ENCODE results near the gene TMBIM6.

Gene TMBIM6

DNA sequence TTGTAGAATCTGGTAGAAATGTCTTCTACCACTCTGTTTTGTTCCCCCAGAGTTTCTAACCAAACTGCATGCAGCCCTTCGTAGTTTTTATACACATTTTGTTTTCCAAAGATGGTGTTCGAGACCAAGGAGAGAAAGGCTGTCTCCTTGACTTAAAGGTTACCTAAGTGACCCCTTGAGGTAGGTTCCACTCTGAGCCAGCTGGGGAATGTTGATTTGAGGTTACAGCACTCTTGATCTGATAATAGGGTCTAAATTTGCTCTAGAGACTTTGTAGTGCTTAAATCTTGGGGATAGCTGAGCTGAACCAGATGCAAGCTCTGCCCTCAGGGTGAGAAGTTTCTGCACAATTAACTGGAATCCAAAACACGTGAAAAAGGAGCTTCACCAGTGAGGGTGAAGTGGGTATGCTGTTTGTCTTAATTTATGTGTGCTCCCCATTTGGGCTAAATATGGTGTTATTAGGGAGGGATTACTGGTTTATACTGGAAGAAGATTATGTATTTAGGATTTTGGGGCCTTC lies 3.1 kb downstream of the TMBIM6 start:
- Histone ChIP-seq H4K20me1 (ENCODE audit: insufficient read depth) (peaks cover 46% of the 10 kb centered on the region), H3K79me2 (ENCODE audit: insufficient read depth, low read depth) (peaks cover 76% of the 10 kb centered on the region), H3K4me1 (ENCODE audit: low read depth, poor library complexity, severe bottlenecking) (peaks cover 64% of the 10 kb centered on the region), H3K4me3 (IDR thresholded peaks at IDR 0.05; ENCODE audit: insufficient read depth, low read depth, low read length) (no peak overlapping the region), H3K4me2 (0 out of 2 replicates have a peak overlapping the region, but pooled peaks have one; percentile 84), H3K27ac (no peak overlapping the region), H3K36me3 (ENCODE audit: insufficient read depth) (0 out of 2 replicates have a peak, but pooled peaks cover 7% of the 10 kb centered on the region), H3K9ac (no peak overlapping the region), H3K27me3 (ENCODE audit: insufficient read depth, low read depth) (no peaks in the 10 kb centered on the region), H2AFZ (ENCODE audit: low read depth) (no peak overlapping the region)
- TF ChIP-seq, protein P1, sequence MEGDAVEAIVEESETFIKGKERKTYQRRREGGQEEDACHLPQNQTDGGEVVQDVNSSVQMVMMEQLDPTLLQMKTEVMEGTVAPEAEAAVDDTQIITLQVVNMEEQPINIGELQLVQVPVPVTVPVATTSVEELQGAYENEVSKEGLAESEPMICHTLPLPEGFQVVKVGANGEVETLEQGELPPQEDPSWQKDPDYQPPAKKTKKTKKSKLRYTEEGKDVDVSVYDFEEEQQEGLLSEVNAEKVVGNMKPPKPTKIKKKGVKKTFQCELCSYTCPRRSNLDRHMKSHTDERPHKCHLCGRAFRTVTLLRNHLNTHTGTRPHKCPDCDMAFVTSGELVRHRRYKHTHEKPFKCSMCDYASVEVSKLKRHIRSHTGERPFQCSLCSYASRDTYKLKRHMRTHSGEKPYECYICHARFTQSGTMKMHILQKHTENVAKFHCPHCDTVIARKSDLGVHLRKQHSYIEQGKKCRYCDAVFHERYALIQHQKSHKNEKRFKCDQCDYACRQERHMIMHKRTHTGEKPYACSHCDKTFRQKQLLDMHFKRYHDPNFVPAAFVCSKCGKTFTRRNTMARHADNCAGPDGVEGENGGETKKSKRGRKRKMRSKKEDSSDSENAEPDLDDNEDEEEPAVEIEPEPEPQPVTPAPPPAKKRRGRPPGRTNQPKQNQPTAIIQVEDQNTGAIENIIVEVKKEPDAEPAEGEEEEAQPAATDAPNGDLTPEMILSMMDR (conservative IDR thresholded peaks at IDR 0.05; ENCODE audit: low read depth, low read length), result no peak

DNA sequence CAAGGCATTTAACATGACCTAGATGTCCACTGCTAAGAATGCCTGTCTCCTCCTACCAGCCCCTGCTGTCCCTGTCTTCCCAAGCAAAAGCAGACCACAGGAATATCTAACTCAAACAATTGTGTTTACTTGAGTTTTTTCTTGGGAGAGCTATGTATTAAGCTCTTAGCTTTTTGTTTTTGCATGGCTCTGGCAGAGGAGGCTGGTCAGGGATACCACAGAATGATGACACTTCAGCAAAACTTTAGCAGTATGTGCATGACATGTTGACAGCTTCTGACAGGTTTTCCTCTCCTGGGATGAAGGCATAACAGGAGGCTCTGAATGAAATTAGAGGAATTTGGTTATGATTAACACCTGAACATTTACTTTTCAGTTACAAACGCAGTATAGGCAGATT lies 6.9 kb downstream of the TMBIM6 start:
- peaks cover 12% of the 10 kb centered on the region; the same call in 1 of the 2 replicates for H3K36me3 ChIP-seq (ENCODE audit: insufficient read depth)
- peaks cover 37% of the 10 kb centered on the region for H4K20me1 ChIP-seq (ENCODE audit: insufficient read depth)
- TF ChIP-seq, protein P1 (conservative IDR thresholded peaks at IDR 0.05; ENCODE audit: low read depth, low read length), result no peak
- peaks cover 95% of the 10 kb centered on the region for H3K4me1 ChIP-seq (ENCODE audit: low read depth, poor library complexity, severe bottlenecking)
- peaks cover 100% of the 10 kb centered on the region for H3K79me2 ChIP-seq (ENCODE audit: insufficient read depth, low read depth)
- no peak overlapping the region for H2AFZ ChIP-seq (ENCODE audit: low read depth)
- no peak overlapping the region for H3K4me3 ChIP-seq (IDR thresholded peaks at IDR 0.05; ENCODE audit: insufficient read depth, low read depth, low read length)
- no peaks in the 10 kb centered on the region for H3K27me3 ChIP-seq (ENCODE audit: insufficient read depth, low read depth)
- peak overlapping the region; percentile 10; the same call in 1 of the 2 replicates for H3K27ac ChIP-seq
- no peak overlapping the region for H3K9ac ChIP-seq
- H3K4me2 ChIP-seq, result peak overlapping the region; percentile 15

- TF ChIP-seq, protein P1 (conservative IDR thresholded peaks at IDR 0.05; ENCODE audit: low read depth, low read length), result no peak
- Histone ChIP-seq H4K20me1 (ENCODE audit: insufficient read depth) (peaks cover 32% of the 10 kb centered on the region), H3K79me2 (ENCODE audit: insufficient read depth, low read depth) (peaks cover 100% of the 10 kb centered on the region), H3K9ac (no peak overlapping the region), H2AFZ (ENCODE audit: low read depth) (no peak overlapping the region), H3K4me3 (IDR thresholded peaks at IDR 0.05; ENCODE audit: insufficient read depth, low read depth, low read length) (no peak overlapping the region), H3K4me1 (ENCODE audit: low read depth, poor library complexity, severe bottlenecking) (peaks cover 95% of the 10 kb centered on the region), H3K27me3 (ENCODE audit: insufficient read depth, low read depth) (no peaks in the 10 kb centered on the region), H3K36me3 (ENCODE audit: insufficient read depth) (peaks cover 13% of the 10 kb centered on the region; the same call in 1 of the 2 replicates), H3K27ac (peak overlapping the region; percentile 10; the same call in 1 of the 2 replicates), H3K4me2 (peak overlapping the region; percentile 15; the same call in 1 of the 2 replicates)
Observed at GRCh38 chr12:49748800-49749199, 7.4 kb downstream of the TMBIM6 start.

DNA sequence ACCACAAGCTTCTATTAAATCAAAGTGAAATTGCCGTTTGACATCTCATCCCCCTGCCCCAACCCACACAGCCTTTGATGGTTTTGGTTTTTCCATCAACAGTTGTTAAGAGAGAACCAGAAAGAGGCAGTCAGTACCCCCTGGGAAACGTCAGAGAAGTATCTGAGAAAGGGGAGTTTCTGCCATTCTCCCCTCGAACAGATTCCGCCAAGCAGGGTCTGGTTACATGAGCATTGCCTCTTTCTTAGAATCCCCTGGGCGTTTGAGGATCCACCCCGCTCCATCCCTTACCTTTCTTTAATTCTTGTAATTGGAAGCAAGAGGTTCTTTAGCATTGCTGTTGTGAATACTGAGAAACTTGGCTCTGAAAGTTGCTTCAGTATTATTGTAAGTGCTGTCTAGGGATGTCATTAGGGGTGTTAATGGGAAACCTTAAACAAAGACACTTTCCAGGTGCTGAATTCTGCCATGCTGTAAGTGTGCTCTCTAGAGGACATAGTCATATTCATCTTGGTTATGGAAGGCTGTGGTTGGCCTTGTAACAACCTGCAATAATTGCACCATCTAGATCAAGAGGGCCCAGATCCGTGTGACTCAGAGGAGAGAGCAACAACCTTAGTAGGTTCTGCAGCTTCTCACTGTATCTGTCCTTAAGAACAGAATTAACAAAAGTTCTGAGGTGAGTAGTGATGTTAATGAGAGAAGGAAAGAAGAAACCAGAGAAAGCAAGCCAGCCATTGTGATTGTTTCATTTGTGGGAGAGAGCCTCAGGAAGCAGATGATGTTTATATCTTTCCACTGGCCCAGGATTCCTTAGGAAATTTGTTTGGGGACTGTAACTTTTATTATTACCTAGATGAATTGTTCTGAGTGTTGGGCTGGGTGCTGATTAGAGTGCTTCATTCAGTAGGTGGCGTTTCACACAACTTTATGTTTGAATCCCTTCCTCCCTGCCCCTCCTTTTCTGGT lies 9.0 kb downstream of the TMBIM6 start:
- Histone ChIP-seq H3K4me1 (ENCODE audit: low read depth, poor library complexity, severe bottlenecking) (peaks cover 92% of the 10 kb centered on the region), H3K36me3 (ENCODE audit: insufficient read depth) (peaks cover 13% of the 10 kb centered on the region; the same call in 1 of the 2 replicates), H3K4me3 (IDR thresholded peaks at IDR 0.05; ENCODE audit: insufficient read depth, low read depth, low read length) (no peak overlapping the region), H3K4me2 (peak overlapping the region; percentile 59), H4K20me1 (ENCODE audit: insufficient read depth) (peaks cover 20% of the 10 kb centered on the region), H3K27ac (peak overlapping the region; percentile 48), H3K9ac (no peak overlapping the region; the same call in 1 of the 2 replicates), H2AFZ (ENCODE audit: low read depth) (no peak overlapping the region), H3K27me3 (ENCODE audit: insufficient read depth, low read depth) (no peaks in the 10 kb centered on the region), H3K79me2 (ENCODE audit: insufficient read depth, low read depth) (peaks cover 100% of the 10 kb centered on the region)
- TF ChIP-seq, protein P1 (conservative IDR thresholded peaks at IDR 0.05; ENCODE audit: low read depth, low read length), result 0 out of 2 replicates have a peak, but pooled peaks have one; percentile 10

Measured in KMS-11 (cell line).